Endothelial cell (in vitro differentiated cells): ENCODE data around the gene ARHGAP33. TPM values are rescaled to one million over a fixed set of nuclear protein-coding genes. Genes with fewer than 3 reads are reported as not detected.

ENCODE experiments used
- DNase-seq: peaks from one replicate; pipeline ENCODE4 v3.0.0; 2021; ENCODE audit warnings: low spot score
- H3K27ac Mint-ChIP-seq: one replicate; pipeline ENCODE4 v1.8.0; 2021; ENCODE audit warnings: mixed read lengths, inconsistent platforms; ENCODE audit not compliant: unreplicated experiment
- H3K27me3 Mint-ChIP-seq: one replicate; pipeline ENCODE4 v1.8.0; 2021; ENCODE audit warnings: mild to moderate bottlenecking, moderate library complexity, mixed read lengths, inconsistent platforms; ENCODE audit not compliant: unreplicated experiment
- H3K36me3 Mint-ChIP-seq: one replicate; pipeline ENCODE4 v1.8.0; 2021; ENCODE audit warnings: mild to moderate bottlenecking, low read depth, mixed read lengths, inconsistent platforms; ENCODE audit not compliant: unreplicated experiment
- H3K4me1 Mint-ChIP-seq: one replicate; pipeline ENCODE4 v1.8.0; 2021; ENCODE audit warnings: mild to moderate bottlenecking, mixed read lengths, inconsistent platforms; ENCODE audit not compliant: unreplicated experiment
- H3K4me3 Mint-ChIP-seq: one replicate; pipeline ENCODE4 v1.8.0; 2021; ENCODE audit warnings: mild to moderate bottlenecking, mixed read lengths, inconsistent platforms; ENCODE audit not compliant: unreplicated experiment
- H3K9me3 Mint-ChIP-seq: one replicate; pipeline ENCODE4 v1.8.0; 2021; ENCODE audit warnings: mixed read lengths, inconsistent platforms; ENCODE audit not compliant: unreplicated experiment
- total RNA-seq: library from RNA; stranded (reverse); fragmentation: NEBNext Ultra II Directional; extraction: Animal tissue kit (Norgen Biotek cat#: 25700); gene quantifications from one replicate; pipeline ENCODE4 v1.2.1, GENCODE V29; 2021; ENCODE audit not compliant: unreplicated experiment
- TF ChIP-seq, protein P1 (sequence below): fragments of 200-600 bp; sonication (generic); IDR thresholded peaks from one replicate; pipeline ENCODE4 v1.5.0; 2021; ENCODE audit warnings: antibody characterized with exemption; ENCODE audit not compliant: unreplicated experiment

ARHGAP33 gene
- total RNA-seq, 1 donor from 2014 or later, result 8.5 TPM

DNA sequence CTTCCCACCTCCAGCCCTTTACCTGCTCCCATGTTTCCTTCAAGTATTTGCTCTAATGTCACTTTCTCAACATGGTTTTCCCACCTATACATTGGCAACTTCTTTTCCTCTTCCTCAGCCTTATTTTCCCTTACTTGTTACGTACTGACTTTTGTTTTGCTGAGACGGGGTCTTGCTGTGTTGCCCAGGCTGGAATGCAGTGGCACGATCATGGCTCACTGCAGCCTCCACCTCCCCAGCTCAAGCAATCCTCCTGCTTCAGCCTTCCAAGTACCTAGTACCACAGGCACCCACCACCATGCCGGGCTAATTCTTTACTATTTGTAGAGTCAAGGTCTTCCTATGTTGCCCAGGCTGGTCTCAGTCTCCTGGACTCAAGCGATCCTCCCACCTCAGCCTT, 32.3 kb downstream of the ARHGAP33 start:
- no peak overlapping the region for H3K27ac Mint-ChIP-seq
- no peaks in the 10 kb centered on the region for H3K9me3 Mint-ChIP-seq
- TF ChIP-seq, protein P1, sequence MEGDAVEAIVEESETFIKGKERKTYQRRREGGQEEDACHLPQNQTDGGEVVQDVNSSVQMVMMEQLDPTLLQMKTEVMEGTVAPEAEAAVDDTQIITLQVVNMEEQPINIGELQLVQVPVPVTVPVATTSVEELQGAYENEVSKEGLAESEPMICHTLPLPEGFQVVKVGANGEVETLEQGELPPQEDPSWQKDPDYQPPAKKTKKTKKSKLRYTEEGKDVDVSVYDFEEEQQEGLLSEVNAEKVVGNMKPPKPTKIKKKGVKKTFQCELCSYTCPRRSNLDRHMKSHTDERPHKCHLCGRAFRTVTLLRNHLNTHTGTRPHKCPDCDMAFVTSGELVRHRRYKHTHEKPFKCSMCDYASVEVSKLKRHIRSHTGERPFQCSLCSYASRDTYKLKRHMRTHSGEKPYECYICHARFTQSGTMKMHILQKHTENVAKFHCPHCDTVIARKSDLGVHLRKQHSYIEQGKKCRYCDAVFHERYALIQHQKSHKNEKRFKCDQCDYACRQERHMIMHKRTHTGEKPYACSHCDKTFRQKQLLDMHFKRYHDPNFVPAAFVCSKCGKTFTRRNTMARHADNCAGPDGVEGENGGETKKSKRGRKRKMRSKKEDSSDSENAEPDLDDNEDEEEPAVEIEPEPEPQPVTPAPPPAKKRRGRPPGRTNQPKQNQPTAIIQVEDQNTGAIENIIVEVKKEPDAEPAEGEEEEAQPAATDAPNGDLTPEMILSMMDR, result no peak
- H3K36me3 Mint-ChIP-seq, result no peaks in the 10 kb centered on the region
- peaks cover 17% of the 10 kb centered on the region for H3K27me3 Mint-ChIP-seq
- peaks cover 9% of the 10 kb centered on the region for H3K4me1 Mint-ChIP-seq
- H3K4me3 Mint-ChIP-seq, result no peak overlapping the region
- no peak for DNase-seq

DNA sequence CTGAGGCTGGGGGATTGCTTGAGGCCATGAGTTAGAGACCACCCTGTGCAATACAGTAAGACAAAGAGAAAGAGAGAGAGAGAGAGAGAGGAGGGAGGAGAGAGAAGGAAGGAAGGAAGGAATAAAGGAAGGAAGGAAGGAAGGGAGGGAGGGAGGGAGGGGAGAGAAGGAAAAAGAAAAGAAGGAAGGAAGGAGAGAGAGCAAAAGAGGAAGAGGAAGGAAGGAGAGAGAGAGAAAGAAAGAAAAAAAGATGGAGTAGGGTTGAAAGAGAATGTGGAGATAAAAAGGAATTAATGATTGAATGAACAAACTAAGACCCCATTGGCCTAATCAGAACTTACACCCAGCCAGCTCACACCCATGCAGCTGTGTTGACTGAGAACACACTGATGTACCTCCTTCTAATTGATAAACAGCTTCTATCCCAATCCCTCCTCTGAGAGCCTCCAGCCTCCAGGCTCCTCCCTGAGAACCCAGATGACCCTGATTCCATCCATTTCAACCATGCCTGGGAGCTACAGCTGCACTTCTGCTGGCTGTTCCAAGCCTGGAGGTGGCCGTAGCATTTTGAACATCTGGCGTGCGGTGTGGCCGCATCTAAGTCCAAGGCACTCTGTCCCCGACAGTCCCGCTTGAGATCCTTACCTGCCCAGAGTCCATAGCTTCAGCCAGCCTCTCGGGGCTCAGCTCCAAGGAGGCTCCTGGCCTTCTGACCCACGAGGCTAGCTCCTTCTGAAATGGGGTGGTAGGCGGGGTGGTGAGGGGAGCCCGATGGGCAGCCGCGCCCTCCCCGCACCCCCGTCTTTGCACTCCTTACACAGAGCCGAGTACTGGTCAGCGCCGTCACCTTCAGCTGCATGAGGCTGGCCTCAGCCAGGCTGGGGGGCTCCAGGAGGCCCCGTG, 36.2 kb downstream of the ARHGAP33 start:
- Mint-ChIP-seq H3K36me3 (no peaks in the 10 kb centered on the region), H3K9me3 (no peaks in the 10 kb centered on the region), H3K27ac (no peak overlapping the region), H3K4me3 (no peak overlapping the region), H3K4me1 (peaks cover 3% of the 10 kb centered on the region), H3K27me3 (peaks cover 9% of the 10 kb centered on the region)
- DNase-seq, result no peak
- TF ChIP-seq, protein P1, result no peak

DNA sequence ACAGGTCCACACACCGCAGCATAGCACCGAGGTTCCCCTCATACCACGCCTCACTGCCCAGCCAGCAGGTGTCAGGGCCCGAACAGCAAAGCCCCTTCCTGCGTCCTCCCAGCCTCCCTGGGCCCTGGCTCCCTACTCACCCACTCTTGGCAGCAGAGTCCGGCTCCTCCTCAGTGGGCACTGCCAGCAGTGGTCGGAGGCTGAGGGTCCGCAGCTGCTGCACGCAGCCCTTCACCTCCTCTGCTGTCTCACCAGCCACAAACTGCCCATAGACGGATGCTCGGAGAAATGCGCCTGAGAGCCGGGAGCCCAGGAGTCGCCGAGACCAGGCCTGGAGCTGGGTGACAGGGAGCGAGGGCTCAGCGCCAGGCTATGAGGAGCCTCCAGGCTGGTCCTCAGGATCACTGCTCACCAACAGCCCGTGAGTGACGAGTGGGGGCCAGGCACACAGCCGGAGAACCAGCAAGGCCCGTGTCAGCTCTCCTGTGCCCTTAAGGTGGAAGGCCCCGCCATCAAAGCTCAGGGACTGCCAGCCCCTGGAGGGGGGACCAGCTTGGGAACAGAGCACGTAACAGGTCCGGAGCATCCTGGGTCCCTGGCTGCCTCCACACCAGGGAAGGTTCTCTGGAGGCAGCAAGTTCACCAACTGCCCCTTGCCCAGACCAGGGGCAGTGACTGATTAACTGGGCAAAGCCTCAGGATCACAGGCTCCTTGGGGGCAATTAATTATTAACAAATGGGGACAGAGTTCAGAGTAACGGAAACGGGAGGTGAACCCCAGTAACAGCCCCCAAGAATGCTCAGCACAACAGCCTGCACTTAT, 37.1 kb downstream of the ARHGAP33 start, which contains the start of gene PRODH2:
Gene PRODH2 (minus strand): TSS at position 626 of the 823 bp plus-strand sequence. CDS start 40 bp downstream, at position 586.
- Mint-ChIP-seq H3K27ac (no peak within 1 kb of the TSS), H3K4me3 (no peak within 1 kb of the TSS), H3K27me3 (peaks cover 9% of the 10 kb centered on the region), H3K9me3 (no peaks in the 10 kb centered on the region), H3K4me1 (peaks cover 4% of the 10 kb centered on the region), H3K36me3 (no peaks in the 10 kb centered on the region)
- TF ChIP-seq, protein P1, result no peak
- no peak for DNase-seq

DNA sequence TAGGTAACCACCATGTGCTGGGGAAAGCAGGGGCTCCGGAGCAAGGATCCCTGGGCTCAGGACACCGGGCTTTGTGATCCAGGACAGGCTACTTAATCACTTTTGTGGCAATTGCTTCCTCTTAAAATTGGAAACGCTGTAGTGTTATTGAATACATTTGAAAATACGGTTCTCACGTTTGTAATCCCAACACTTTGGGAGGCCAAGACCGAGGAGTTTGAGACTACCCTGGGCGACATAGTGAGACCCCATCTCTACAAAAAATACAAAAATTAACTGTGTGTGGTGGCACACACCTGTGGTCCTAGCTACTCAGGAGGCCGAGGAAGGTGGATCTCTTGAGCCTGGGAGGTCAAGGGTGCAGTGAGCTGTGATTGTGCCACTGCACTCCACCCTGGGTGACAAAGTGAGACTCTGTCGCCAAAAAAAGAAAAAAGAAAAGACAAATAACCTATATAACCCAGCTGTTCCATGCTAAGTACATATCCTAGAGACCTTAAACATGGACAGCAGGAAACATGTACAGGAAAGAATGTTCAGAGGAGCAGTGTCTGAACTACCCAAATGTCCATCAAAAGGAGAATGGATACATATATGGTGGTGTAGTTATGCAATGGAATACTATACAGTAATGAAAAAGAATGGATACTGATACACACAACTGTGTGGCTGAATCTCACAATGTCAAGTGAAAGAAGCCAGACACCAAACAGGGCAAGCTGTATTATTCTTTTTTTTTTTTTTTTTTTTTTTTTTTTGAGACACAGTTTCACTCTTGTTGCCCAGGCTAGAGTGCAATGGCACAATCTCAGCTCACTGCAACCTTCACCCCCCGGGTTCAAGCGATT, 37.9 kb downstream of the ARHGAP33 start:
- peaks cover 3% of the 10 kb centered on the region for H3K27me3 Mint-ChIP-seq
- no peak overlapping the region for H3K27ac Mint-ChIP-seq
- DNase-seq, result no peak
- TF ChIP-seq, protein P1, result no peak
- H3K9me3 Mint-ChIP-seq, result no peaks in the 10 kb centered on the region
- H3K36me3 Mint-ChIP-seq, result no peaks in the 10 kb centered on the region
- H3K4me1 Mint-ChIP-seq, result peaks cover 4% of the 10 kb centered on the region
- H3K4me3 Mint-ChIP-seq, result no peak overlapping the region
